Psoas muscle (tissue), 8 donors: Measurements from ENCODE around the gene BTBD7. TPM values are rescaled to one million over a fixed set of nuclear protein-coding genes. Genes with fewer than 3 reads are reported as not detected.

Experiments
- ATAC-seq, 4 donors: fragments of 200-7000 bp; cut with Tn5 transposase; one replicate each; pipeline ENCODE4 v1.9.1; 2020; ENCODE audit warnings: moderate library complexity in 3 of 4, mild to moderate bottlenecking in 2 of 4
- DNase-seq, 2 donors: peaks; one replicate each; pipeline ENCODE4 v3.0.0-alpha.2; 2020
- H3K27ac ChIP-seq: fragments of 200-600 bp; one replicate; pipeline ENCODE4 v1.8.0; 2022
- H3K27me3 ChIP-seq, 3 donors: fragments of 200-600 bp in 1 of 3; one replicate each; pipeline versions ENCODE4 v1.6.1 to v1.8.0; 2013 to 2022; ENCODE audit warnings: low read length in 2 of 3, mild to moderate bottlenecking in 2 of 3, moderate library complexity in 1 of 3; ENCODE audit not compliant: insufficient read depth in 3 of 3
- H3K36me3 ChIP-seq, 2 donors: fragments of 200-600 bp in 1 of 2; one replicate each; pipeline versions ENCODE4 v1.6.1 to v1.8.0; 2013 to 2022; ENCODE audit warnings: low read depth in 1 of 2, mild to moderate bottlenecking in 1 of 2, moderate library complexity in 1 of 2; ENCODE audit not compliant: insufficient read depth in 1 of 2
- H3K4me1 ChIP-seq: fragments of 200-600 bp; one replicate; pipeline ENCODE4 v1.8.0; 2022
- H3K4me3 ChIP-seq: fragments of 200-600 bp; one replicate; pipeline ENCODE4 v1.8.0; 2022; ENCODE audit warnings: mild to moderate bottlenecking
- H3K9me3 ChIP-seq: fragments of 200-600 bp; one replicate; pipeline ENCODE4 v1.8.0; 2022
- WGBS, 3 donors: extraction: QIAGEN DNeasy Blood & Tissue Kit; methylation state at CpG; one replicate each; pipeline versions ENCODE4 v1.1.6 to v1.1.7; 2013; 5-methylcytosine and 5-hydroxymethylcytosine counted together
- intact Hi-C, 2 donors: fragments of 100-400 bp; cut with DNase I; formaldehyde crosslinking; loops; one replicate each; pipeline versions ENCODE4 v1.11.0 to v1.14.2; 2022
- polyA plus RNA-seq, 3 donors: library from polyadenylated mRNA; stranded (reverse); fragments of 200-250 nt; gene quantifications; one replicate each; pipeline ENCODE4 v1.2.3, GENCODE V29; 2013
- total RNA-seq, 4 donors: library from RNA; stranded (reverse); fragmentation: NEBNext Ultra II Directional in 2 of 4; extraction: Animal tissue kit (Norgen Biotek cat#: 25700) in 2 of 4; gene quantifications; one replicate each; pipeline versions ENCODE4 v1.2.1 to v1.2.4, GENCODE V29; 2021 to 2023
- TF ChIP-seq, protein P1 (sequence below): fragments of 200-600 bp; IDR thresholded peaks from one replicate; pipeline ENCODE4 v1.8.0; 2022; ENCODE audit warnings: antibody characterized with exemption
- donor health status: healthy with polysubstance abuse.
- donor health status: DM: no; HTN: no; CAD: no; lungs with moderate emphysema.
- donor health status: Bipolar disorder and iron deficiency.
- donor health status: healthy.
- donor health status: DM: yes; HTN: yes; CAD: no.
- donor health status: DM: no; HTN: no; CAD: no.
- donor health status: DM: no; HTN: no; CAD: no.
- donor health status: DM: yes; HTN: yes; CAD: no.

Gene BTBD7
- total and polyA plus RNA-seq, 7 donors = 6.0 to 24.9 (median 18.9) TPM

DNA sequence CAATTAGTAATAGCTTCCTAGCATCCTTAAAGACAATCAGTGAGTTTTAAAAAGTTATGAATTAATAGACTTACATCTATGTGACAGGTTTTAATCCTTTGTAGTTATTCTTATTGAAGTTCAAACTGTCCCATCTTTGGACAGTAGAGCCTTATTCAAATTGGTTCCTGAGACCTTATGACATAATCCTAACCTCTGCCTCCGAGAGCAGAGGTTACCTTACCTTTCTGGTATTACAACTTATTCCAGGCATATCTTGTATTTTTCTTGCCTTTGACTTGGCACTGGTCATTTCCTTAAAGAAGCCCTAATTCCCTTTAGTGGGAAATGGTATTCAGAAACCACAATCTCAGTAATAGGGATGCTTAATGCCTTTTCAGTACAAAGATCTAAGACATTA, 21.8 kb downstream of the BTBD7 start:
- Histone ChIP-seq H3K27me3 (no peaks in the 10 kb centered on the region), H3K4me1 (peaks cover 12% of the 10 kb centered on the region), H3K27ac (no peak overlapping the region), H3K4me3 (no peak overlapping the region), H3K9me3 (no peaks in the 10 kb centered on the region), H3K36me3 (no peaks in the 10 kb centered on the region)
- DNase-seq = no peak
- intact Hi-C loops = no loop called here
- 67 to 78% (median 71%) methylated on average over 1 of the region's 1 CpG for WGBS, 3 donors
- TF ChIP-seq, protein P1, sequence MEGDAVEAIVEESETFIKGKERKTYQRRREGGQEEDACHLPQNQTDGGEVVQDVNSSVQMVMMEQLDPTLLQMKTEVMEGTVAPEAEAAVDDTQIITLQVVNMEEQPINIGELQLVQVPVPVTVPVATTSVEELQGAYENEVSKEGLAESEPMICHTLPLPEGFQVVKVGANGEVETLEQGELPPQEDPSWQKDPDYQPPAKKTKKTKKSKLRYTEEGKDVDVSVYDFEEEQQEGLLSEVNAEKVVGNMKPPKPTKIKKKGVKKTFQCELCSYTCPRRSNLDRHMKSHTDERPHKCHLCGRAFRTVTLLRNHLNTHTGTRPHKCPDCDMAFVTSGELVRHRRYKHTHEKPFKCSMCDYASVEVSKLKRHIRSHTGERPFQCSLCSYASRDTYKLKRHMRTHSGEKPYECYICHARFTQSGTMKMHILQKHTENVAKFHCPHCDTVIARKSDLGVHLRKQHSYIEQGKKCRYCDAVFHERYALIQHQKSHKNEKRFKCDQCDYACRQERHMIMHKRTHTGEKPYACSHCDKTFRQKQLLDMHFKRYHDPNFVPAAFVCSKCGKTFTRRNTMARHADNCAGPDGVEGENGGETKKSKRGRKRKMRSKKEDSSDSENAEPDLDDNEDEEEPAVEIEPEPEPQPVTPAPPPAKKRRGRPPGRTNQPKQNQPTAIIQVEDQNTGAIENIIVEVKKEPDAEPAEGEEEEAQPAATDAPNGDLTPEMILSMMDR = no peak
- ATAC-seq = no peak

DNA sequence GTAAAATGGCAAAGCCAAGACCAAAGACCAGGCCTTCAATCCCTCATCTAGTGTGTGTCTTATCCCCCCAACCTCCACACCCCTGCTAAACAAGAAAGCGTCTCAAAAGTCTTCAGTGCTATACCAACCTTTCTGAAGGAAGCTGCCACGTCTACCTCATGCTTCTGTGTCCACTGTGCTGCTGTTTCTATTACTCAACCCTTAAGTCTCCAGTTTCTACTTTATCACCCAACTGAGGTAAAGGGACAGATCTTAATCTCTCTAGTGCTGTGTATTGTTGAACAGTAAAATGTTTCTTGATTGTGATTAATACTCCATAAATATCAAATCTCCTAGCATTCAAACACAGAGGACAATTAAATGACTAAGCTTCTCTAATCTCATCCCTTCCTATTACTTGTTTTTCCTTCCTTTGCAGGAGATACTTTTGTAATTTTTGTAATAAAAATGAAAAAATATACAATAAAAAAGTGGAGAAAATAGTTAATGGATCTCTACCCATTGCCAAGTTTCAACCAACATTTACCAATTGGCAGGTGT, 23.3 kb downstream of the BTBD7 start:
- ATAC-seq (no peak), DNase-seq (no peak)
- Histone ChIP-seq H3K4me3 (no peak overlapping the region), H3K27me3 (no peaks in the 10 kb centered on the region), H3K9me3 (no peaks in the 10 kb centered on the region), H3K36me3 (no peaks in the 10 kb centered on the region), H3K4me1 (peaks cover 28% of the 10 kb centered on the region), H3K27ac (no peak overlapping the region)
- TF ChIP-seq, protein P1 = no peak
- intact Hi-C loops = no loop called here
- WGBS, 3 donors = 83 to 86% (median 85%) methylated on average over 2 of the region's 2 CpGs

DNA sequence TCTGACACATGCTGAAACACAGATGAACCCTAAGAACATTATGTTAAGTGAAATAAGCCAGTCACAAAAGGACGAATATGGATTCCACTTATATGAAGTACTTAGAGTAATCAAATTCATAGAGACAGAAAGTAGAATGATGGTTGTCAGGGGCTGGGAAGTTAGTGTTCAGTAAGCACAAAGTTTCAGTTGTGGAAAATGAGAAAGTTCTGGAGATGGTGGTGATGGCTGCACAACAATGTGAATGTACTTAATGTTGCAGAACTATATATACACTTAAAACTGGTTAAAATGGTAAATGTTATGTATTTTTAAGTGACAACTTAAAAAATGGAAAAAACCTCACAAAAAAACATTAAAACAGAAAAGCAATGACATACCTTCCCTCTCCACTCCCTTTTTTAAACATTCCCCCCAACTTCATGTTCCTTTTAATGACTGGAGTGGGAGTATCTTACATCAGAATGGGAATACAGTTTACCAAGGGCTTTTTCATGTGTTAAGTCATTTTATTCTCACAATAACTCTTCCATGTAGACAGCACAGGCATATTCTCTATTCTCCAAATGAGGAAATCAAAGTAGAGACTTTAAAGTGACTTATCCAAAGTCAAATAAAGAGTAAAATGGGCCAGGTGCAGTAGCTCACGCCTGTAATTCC, 24.0 kb downstream of the BTBD7 start:
- Histone ChIP-seq H3K27me3 (no peaks in the 10 kb centered on the region), H3K4me3 (no peak overlapping the region), H3K9me3 (no peaks in the 10 kb centered on the region), H3K27ac (no peak overlapping the region), H3K36me3 (no peaks in the 10 kb centered on the region), H3K4me1 (peaks cover 29% of the 10 kb centered on the region)
- TF ChIP-seq, protein P1 = no peak
- intact Hi-C loops = no loop called here
- 87 to 91% (median 88%) methylated on average over 2 of the region's 2 CpGs for WGBS, 3 donors
- ATAC-seq (no peak), DNase-seq (no peak)

DNA sequence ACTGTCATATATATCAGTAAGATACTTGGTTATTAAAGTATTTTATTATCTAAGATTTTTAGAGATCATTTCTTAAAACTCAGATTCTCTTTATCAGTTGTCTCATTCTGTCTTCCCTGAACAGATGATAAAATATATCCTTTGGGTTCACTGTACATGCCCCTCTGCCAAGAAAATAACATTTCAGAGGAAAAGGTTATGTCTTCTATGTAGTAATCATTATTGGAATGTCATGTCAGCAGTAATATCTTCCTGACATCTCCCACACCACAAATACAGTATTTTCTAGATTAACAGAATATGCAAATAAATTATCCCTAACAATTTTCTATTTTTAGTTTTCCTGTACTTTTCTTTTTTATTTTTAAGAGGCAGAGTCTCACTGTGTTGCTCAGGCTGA, 26.0 kb downstream of the BTBD7 start:
- no peaks in the 10 kb centered on the region for H3K9me3 ChIP-seq
- H3K27ac ChIP-seq = no peak overlapping the region
- ATAC-seq = no peak
- intact Hi-C loops = no loop called here
- peaks cover 26% of the 10 kb centered on the region for H3K4me1 ChIP-seq
- no peaks in the 10 kb centered on the region for H3K36me3 ChIP-seq
- DNase-seq = no peak
- H3K27me3 ChIP-seq = no peaks in the 10 kb centered on the region
- TF ChIP-seq, protein P1 = no peak
- H3K4me3 ChIP-seq = no peak overlapping the region
